Suppressor macrophage (primary cell): ENCODE results near the gene MAST4.
A peak's percentile ranks its signal among the peaks of the same experiment; 100 is the strongest.

Source experiments
- DNase-seq, 4 experiments: peaks; one replicate each; pipeline ENCODE4 v3.0.0-alpha.2; 2020 to 2022

Gene MAST4

GRCh38 chr5:67195406-67196275 lies 599.4 kb downstream of the MAST4 start:
- peak in 3 of 4 experiments; percentile 49 to 50 (median 50) for DNase-seq

GRCh38 chr5:67196537-67197059 lies 600.4 kb downstream of the MAST4 start, which contains the start of gene CD180:
Gene CD180, minus strand, starts transcription at chr5:67196799. Its CDS starts 158 bp downstream, at chr5:67196641.
- peak; percentile 21 to 56 (median 42) for DNase-seq

GRCh38 chr5:67197536-67197935 lies 601.3 kb downstream of the MAST4 start:
- no peak for DNase-seq

GRCh38 chr5:67198917-67199316 lies 602.7 kb downstream of the MAST4 start:
- no peak for DNase-seq

GRCh38 chr5:67199859-67200258 lies 603.7 kb downstream of the MAST4 start:
- no peak for DNase-seq

GRCh38 chr5:67200809-67201562 lies 604.8 kb downstream of the MAST4 start:
- no peak for DNase-seq

- DNase-seq = no peak
Measured at GRCh38 chr5:67201897-67202549, 605.8 kb downstream of the MAST4 start.

DNA sequence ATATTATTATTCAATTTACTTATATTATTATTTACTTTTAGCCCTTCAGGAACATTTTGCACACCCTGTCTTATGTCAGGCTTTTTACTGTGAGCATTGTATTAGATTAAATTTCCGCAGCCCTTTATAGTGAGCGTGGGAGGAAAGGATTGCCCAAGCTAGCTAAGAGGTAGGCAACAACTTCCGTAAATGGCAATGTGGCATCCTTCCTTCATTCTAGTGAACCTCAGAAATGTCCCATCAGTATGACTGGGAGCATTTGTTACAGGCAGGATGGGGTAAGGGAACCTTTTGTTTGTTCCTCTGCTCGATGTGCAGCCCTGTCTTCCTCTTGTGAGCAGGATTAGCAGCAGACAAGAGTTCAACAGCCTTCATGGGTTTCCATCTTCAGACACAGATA lies 606.6 kb downstream of the MAST4 start:
- DNase-seq = peak; percentile 82 to 95 (median 90)

DNA sequence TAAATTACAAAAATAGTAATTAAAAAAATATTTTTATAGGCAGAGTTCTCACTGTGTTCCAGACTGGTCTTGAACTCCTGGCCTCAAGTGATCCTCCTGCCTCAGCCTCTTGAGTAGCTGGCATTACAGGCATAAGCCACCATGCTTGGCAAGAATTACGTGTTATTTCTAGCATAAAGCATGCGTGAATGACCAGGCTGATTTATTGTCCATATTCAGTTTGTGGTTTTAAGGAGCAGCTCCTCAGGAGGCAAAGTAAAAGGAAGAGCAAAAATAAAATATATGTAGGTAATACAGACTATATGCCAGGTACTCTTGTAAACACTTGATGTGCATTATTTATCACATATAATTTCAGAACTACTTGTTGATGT lies 607.5 kb downstream of the MAST4 start:
- DNase-seq = no peak

DNA sequence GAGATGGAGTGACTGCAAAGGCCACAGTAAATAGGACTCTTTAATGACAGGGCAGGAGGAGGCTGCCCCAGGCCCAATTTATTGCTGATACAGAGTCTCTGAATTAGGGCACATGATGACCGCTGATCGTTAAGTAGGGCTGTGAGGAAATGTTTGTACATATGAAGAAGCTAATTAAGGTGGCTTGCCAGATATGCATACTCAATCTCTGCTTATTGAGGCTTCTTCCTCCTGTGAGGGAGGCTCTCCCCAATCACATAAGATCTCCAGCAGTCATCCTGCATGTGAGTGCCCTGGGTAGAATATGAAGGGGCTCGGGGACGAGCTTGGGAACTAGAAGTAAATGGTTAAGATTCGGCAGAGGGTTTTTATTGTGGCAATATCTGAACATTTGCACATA lies 608.6 kb downstream of the MAST4 start:
- no peak for DNase-seq

DNA sequence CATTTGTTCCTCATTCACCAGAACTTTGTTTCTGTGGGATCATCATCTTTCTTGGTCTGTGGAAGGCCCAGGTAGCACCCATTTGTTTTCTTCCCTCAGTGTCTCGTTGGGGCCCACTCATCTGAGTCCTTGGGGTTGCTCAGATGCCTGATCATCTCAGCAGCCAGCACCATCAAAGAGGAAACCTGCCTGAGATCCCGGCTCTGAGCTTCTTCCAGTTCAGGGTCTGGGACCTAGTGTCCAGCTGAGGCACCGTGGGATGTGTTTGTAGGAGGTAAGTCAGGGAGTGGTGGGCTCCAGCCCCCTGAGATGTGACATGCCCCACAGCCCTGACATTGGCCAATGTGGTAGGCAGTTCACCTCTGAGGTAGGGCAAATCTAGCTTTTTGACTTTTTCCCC lies 609.8 kb downstream of the MAST4 start:
- DNase-seq = no peak

DNA sequence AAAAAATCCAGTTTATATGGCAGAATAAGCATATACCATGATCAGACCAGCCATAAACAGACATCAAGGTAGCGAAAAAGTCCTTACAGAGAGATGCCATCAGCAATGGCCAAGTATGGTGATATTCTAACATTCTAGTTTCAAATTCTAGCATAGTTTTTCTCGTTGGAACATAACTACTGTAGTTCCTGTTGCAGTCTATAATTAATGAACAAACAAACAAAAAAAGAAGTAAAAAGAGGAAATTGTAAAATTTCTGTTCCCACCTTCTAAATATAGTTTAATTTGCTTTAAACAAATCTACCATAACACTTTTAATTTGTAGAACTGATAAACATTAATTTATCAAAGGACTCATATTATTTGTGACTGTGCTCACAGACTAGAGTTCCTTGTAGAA lies 610.3 kb downstream of the MAST4 start:
- no peak for DNase-seq

- peak in 2 of 4 experiments; percentile 36 to 44 for DNase-seq
Measured at GRCh38 chr5:67206929-67207328, 610.7 kb downstream of the MAST4 start.

- no peak for DNase-seq
Measured at GRCh38 chr5:67208403-67208802, 612.2 kb downstream of the MAST4 start.

DNA sequence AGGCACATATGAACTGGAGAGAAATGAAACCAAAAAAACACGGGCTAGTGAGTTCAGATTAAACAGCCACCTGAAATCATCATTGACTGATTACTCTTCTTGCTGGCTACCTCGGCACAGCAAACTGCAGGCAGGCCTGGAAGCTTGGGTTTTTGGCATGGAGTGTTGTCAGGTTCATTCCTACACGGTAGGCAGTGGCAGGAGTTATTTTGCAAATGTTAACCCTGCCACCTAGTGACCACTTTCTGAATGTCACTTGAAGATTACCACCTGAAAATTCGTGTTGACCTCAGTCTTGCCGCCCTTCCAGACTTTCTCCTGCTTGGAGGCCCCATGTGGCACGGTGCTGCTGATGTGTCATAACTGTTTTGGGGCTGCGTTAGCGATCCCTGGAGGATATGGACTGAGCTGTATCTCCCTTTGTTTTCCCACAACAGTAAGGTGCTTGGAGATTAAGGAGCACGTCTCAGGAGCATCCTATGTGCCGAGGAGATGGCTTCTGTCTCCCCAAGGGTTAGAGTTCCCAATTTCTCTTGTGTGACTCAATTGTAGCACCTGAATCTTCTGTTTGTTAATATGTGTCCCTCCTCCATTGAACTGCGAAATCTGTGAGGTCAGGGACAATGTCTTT lies 613.1 kb downstream of the MAST4 start:
- DNase-seq = peak; percentile 82 to 90 (median 86)

- no peak for DNase-seq
Measured at GRCh38 chr5:67211926-67212325, 615.7 kb downstream of the MAST4 start.

- peak in 1 of 4 experiments; percentile 16 for DNase-seq
Measured at GRCh38 chr5:67214036-67214435, 617.8 kb downstream of the MAST4 start.

DNA sequence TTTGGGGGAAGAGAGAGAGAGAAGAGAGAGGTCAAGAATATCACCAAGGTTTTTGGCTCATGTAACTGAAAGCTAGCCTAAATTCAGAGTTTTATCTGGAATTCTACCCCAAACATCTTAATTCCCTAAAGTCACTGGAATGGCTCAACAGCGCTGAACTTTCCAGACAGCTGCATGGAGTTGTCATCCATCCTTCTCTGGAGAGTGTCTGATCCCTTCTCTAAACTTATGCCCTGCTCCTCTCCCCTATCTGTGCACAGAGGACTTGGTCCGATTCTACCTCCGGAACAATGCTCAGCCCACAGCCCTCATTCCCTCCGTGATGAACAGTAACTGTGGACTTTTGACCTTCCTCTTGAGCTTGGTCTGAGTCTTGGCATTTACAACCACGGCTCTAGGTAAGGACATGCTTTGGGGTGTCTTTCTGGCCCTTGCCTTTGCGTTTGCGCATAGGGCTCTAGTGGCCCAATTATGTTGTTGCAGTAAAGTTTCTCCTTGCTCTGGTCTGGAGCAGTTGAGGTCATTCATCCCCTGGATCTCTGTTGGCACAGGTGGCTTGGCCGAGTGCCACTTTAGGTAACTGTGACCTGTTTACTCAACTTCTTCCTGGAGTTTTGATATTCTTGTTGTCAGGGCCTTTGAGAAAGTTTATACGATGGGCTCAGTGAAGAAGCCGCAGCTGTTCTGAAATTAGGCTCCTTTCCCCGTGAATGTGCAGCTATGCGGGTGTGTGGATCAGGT lies 618.7 kb downstream of the MAST4 start:
- no peak for DNase-seq

DNA sequence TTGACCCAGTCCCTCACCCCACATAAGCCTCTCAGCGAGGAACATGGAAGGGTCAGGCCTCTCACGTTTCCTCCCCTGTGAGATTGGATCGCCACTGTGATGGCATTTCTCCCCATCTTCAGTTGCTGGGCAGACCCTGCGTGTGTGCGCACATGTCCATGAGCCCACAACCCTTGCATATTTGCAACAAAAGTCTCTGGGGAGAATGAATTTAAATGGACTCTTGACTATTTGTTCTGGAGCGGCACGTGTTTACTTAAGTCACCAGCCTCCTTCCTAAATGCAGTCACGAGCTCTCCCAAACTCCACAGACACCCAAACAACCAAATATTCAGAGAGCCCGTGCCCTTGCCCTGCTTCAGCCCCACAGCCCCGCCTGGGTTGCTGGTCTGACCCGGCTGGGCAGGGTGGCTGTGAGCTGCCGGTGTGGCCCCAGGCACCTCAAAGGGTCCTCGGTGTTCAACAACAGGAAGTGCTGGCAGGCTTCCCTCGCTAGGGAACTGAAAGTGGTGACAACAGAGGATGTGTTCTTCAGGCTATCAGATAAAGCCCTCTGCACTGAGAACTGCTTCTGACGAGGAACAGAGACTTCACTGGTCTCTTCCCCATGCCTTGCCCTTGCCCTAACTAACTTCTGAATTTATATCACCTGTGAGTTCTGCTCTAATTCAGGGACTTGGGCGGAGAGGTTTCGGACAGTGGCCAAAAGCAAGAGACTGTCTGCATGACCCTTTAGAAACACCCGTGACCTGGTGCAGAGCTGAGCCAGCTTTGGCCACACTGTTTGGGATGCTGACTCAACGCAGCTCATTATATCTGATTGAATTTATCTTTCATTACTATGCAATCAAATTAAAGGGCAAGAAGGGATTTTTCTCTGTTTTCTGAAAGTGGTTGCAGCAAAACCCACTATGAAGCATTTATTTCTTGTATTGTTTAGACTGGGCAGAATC lies 619.6 kb downstream of the MAST4 start:
- DNase-seq = peak; percentile 90 to 94 (median 92)

- DNase-seq = no peak
Measured at GRCh38 chr5:67216564-67216963, 620.4 kb downstream of the MAST4 start.
